ENCODE results near the gene QRICH1. TPM values are rescaled to one million over a fixed set of nuclear protein-coding genes. Genes with fewer than 3 reads are reported as not detected.
A peak's percentile ranks its signal among the peaks of the same experiment; 100 is the strongest.

The QRICH1 gene
- total RNA-seq, 2 donors from 2014 or later: 122 to 151 TPM

DNA sequence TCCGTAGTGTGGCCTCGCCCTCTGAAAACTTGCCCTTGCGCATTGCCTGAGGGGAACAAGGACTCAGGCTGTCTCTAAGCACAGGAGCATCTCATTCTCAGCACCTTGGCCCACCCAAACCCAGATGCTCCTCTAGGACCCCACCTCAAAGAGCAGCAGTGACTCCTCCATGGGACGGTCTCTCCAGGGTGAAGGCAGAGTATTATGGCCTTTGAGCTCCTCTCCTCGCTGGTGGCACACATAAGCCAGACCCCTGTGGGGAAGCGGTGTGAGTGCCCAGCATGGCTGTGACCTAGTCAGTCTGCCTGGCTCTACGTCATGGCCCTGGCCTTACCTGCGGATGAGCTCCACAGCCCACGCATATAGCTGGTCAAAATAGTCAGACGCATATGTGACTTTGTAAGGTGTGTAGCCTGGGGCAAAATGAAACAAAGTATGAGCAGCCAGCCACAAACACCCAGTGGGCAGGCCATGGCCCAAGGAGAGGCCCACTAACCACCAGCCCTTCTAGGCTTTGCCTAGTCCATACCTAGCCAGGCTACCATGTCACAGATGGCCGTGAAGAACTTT, 6.3 kb upstream of the QRICH1 start:
- peaks cover 53% of the 10 kb centered on the region for H3K36me3 Mint-ChIP-seq (ENCODE audit: low read depth)
- no peak overlapping the region for H3K4me3 Mint-ChIP-seq
- H3K27ac Mint-ChIP-seq: no peak overlapping the region
- no peak for ATAC-seq (replicated peaks)
- H3K4me1 Mint-ChIP-seq: no peaks in the 10 kb centered on the region
- H3K9me3 Mint-ChIP-seq: no peaks in the 10 kb centered on the region
- no peaks in the 10 kb centered on the region for H3K27me3 Mint-ChIP-seq

DNA sequence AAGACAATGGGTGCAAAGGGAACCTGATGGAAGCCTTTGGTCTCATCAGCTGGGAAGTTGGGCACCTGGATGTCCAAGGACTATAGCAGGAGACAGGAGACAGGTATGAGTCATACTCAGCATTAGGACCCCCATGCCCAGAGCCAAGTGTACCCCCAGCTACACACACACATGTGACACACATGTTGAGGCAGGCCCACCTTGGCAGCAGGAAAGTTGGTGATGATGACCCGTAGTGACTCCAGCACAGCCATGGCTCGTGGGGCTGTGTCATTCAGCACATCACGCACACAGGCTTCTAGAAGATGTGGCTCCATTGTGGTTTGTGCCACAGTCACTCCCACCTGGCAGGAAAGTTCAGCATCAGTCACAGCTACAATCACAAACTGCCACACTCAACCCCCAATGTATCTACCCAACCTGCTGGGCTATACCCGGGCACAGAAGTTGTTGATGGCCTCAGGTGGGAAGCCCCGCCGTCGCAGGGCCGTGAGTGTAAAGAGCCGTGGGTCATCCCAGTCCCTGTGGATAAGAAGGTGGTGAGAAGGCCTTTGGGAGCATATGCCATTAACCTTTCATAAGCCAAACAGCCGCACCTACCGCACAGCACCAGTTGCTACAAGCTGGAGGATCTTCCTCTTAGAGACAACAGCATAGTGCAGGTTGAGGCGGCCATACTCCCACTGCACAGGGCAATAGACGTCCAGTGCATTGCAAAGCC, 5.2 kb upstream of the QRICH1 start:
- Mint-ChIP-seq H3K4me1 (no peaks in the 10 kb centered on the region), H3K36me3 (ENCODE audit: low read depth) (peaks cover 55% of the 10 kb centered on the region), H3K9me3 (no peaks in the 10 kb centered on the region), H3K27ac (no peak overlapping the region), H3K27me3 (no peaks in the 10 kb centered on the region), H3K4me3 (no peak overlapping the region)
- ATAC-seq (replicated peaks): no peak

DNA sequence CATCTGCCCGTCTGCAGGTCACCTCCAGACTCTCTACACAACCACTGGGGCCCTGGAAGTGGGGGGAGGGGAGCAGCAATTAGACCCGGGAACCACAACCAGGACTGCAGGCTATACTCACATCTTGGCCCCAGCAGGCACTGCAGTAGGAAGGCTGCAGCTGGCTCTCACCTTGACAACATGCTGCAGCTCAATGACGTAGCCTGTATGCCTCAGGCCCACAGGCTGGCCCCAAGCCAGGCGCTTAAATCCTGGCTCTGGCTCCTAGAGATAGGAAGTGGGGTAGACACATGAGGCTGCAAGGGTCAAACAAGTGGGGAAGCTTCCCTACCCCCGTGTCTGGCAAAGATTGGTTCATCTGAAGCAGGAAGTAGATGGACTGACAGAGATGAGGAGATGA, 4.6 kb upstream of the QRICH1 start:
- peaks cover 59% of the 10 kb centered on the region for H3K36me3 Mint-ChIP-seq (ENCODE audit: low read depth)
- no peak for ATAC-seq (replicated peaks)
- no peak overlapping the region for H3K27ac Mint-ChIP-seq
- no peaks in the 10 kb centered on the region for H3K9me3 Mint-ChIP-seq
- no peak overlapping the region for H3K4me3 Mint-ChIP-seq
- H3K4me1 Mint-ChIP-seq: no peaks in the 10 kb centered on the region
- no peaks in the 10 kb centered on the region for H3K27me3 Mint-ChIP-seq

DNA sequence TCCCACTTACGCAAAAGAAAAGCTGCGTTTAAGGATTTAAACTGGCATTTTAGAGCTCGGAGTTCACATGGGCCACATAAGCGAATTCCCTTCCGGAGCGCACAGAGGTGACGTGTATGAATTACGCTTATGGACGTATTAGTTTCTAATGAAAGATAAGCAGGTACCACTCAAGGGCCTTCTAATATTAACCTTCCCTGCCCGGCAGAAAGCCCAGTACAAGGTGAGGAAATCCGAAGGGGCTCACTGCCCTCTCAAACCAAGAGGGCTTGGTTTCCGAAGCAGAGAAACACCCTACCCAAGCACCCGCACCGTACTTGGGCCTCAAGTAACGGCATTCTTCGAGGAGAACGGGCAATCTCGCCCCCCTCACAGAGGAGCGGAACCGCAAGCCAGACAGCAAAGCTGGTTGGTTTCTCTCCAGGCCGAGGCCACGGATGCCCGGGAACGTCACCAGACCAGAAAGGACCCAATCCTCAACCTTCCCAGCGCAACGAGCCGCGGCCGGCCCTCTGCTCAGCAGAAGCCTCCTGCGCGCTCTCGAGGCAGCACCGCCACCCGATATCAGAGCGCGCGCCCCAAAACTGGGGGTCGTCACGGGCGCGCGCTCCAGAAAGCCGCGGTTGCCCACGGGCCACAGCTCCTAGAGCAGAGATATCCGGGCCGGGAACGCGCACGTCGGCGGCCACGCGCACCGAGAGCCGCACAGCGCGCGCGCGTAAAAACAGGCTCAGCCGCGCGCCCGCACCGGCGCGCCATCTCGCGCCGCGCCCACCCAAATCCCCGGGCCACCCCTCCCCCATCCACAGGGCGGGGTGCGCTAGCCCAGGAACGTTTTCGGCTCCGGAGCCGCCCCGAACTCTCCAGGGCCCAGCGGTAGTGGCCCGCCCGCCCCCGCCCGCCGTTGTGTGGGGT, 676 bp downstream of the QRICH1 start:
- Mint-ChIP-seq H3K27me3 (no peaks in the 10 kb centered on the region), H3K36me3 (ENCODE audit: low read depth) (peaks cover 57% of the 10 kb centered on the region), H3K4me1 (peaks cover 11% of the 10 kb centered on the region), H3K27ac (peak overlapping the region; percentile 96), H3K4me3 (peak overlapping the region; percentile 91), H3K9me3 (no peaks in the 10 kb centered on the region)
- peak; percentile 45 for ATAC-seq (replicated peaks)

DNA sequence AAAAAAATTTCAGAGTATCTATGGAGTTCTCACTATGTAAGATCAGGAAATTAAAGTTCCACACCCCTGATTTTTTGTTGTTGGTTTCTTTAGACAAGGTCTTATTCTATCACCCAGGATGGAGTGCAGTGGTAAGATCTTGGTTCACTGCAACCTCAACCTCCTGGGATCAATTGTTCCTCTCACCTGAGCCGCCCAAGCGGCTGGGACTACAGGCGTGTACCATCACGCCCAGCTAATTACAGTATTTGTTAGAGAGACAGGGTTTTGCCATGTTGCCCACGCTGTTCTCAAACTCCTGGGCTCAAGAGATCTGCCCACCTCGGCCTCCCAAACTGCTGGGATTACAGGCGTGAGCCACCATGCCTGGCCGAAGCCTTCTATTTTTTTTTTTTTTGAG, 12.4 kb downstream of the QRICH1 start:
- ATAC-seq (replicated peaks): no peak
- Mint-ChIP-seq H3K27ac (no peak overlapping the region), H3K27me3 (no peaks in the 10 kb centered on the region), H3K4me1 (no peaks in the 10 kb centered on the region), H3K36me3 (ENCODE audit: low read depth) (peaks cover 62% of the 10 kb centered on the region), H3K4me3 (no peak overlapping the region), H3K9me3 (no peaks in the 10 kb centered on the region)

DNA sequence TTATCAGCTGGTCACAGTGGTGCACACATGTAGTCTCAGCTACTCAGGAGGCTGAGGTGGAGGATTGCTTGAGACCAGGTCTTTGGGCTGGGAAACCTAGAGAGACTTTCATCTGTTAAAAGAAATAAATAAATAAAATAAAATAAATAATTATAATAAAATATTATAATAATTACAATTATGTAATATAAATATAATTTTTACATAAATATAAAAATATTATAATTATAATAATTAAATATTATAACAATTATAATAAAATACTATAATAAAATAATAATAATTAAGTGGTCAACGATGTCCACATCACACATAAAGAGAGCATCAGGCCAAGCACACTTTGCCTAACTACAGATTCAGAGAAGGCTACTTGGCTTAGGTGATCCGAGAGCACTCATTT, 14.6 kb downstream of the QRICH1 start:
- Mint-ChIP-seq H3K27me3 (no peaks in the 10 kb centered on the region), H3K4me3 (no peak overlapping the region), H3K9me3 (no peaks in the 10 kb centered on the region), H3K4me1 (no peaks in the 10 kb centered on the region), H3K36me3 (ENCODE audit: low read depth) (peaks cover 63% of the 10 kb centered on the region), H3K27ac (no peak overlapping the region)
- no peak for ATAC-seq (replicated peaks)

DNA sequence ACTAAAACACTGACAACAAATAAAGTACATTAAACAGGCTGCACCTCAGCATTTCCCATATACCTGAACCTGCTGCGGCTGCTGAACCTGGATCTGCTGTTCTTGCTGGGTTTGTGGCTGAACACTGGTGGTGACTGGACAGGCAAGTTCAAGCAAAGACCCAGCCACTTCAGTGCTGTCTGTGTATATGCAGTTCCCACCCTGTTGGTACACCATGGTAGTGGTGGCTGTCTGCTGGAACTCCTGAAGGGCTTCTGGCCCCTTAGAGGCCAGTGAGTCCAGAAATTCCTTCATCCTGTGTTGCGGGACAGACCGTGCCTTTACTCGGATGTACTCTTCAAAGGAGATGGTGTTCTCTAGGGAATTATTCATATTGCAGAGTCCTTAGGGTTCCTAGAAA, 17.2 kb downstream of the QRICH1 start:
- Mint-ChIP-seq H3K4me3 (no peak overlapping the region), H3K4me1 (no peaks in the 10 kb centered on the region), H3K36me3 (ENCODE audit: low read depth) (peaks cover 89% of the 10 kb centered on the region), H3K27ac (no peak overlapping the region), H3K9me3 (no peaks in the 10 kb centered on the region), H3K27me3 (no peaks in the 10 kb centered on the region)
- no peak for ATAC-seq (replicated peaks)

DNA sequence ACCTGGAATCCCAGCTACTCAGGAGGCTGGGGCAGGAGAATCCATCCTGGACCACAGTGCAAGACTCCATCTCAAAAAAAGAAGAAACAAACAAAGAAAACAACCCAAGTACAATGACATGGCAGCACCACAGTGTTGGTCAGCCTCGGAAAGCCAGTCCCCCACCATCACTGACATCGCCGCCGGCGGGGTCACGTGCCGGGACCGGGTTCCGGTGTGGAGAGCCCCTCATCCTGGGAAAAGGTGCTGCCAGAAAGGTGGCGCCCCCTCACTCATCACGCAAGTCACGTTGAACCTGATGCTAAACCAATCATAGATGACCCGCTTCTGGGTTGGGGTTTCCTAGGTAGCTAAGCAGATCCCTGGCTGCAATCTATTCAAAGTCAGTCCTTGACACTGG, 17.8 kb downstream of the QRICH1 start:
- peaks cover 94% of the 10 kb centered on the region for H3K36me3 Mint-ChIP-seq (ENCODE audit: low read depth)

DNA sequence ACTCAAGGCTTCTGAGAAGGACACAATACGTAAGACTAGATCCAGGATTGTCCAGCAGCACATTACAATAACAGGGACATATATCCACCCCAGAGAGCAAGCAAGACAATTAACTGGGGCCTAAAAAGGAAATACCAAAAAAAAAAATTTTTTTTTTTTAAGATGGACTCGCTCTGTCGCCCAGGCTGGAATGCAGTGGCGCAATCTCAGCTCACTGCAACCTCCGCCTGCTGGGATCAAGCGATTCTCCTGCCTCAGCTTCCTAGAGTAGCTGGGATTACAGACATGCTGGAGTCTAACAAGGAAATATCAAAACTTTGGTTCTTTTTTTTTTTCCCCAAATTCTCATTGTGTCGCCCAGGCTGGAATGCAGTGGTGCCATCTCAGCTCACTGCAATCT, 35.9 kb downstream of the QRICH1 start:
- Mint-ChIP-seq H3K27me3 (no peaks in the 10 kb centered on the region), H3K27ac (no peak overlapping the region), H3K36me3 (ENCODE audit: low read depth) (peaks cover 97% of the 10 kb centered on the region), H3K4me1 (no peaks in the 10 kb centered on the region), H3K4me3 (no peak overlapping the region), H3K9me3 (no peaks in the 10 kb centered on the region)
- ATAC-seq (replicated peaks): no peak

More for the DNA sequence above, 17.8 kb downstream of the QRICH1 start:
- no peak for ATAC-seq (replicated peaks)
- Mint-ChIP-seq H3K4me3 (no peak overlapping the region), H3K27ac (no peak overlapping the region), H3K9me3 (no peaks in the 10 kb centered on the region), H3K4me1 (no peaks in the 10 kb centered on the region), H3K27me3 (no peaks in the 10 kb centered on the region)

DNA sequence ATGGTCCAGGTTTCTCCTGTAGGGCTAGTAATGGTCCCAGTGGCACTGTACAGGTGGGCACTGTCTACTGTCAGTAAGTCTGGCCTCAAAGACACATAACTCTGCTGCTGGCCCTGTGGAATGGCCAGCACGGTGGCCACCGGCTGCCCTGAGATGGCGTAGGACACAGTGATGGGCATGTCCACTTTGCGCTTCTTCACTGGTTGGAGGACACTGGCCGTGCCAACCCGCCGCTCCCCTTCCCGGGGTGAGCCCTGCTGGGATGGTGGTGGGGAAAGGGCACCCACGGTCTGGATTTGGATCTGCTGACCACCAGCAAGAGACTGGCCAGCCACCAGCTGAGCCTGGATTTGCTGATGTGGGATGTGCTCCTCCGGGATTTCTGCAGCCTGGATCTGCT, 36.6 kb downstream of the QRICH1 start:
- peaks cover 96% of the 10 kb centered on the region for H3K36me3 Mint-ChIP-seq (ENCODE audit: low read depth)
- no peak overlapping the region for H3K4me3 Mint-ChIP-seq
- no peak for ATAC-seq (replicated peaks)
- peaks cover under 1% of the 10 kb centered on the region for H3K4me1 Mint-ChIP-seq
- H3K27ac Mint-ChIP-seq: no peak overlapping the region
- H3K9me3 Mint-ChIP-seq: no peaks in the 10 kb centered on the region
- H3K27me3 Mint-ChIP-seq: no peaks in the 10 kb centered on the region

DNA sequence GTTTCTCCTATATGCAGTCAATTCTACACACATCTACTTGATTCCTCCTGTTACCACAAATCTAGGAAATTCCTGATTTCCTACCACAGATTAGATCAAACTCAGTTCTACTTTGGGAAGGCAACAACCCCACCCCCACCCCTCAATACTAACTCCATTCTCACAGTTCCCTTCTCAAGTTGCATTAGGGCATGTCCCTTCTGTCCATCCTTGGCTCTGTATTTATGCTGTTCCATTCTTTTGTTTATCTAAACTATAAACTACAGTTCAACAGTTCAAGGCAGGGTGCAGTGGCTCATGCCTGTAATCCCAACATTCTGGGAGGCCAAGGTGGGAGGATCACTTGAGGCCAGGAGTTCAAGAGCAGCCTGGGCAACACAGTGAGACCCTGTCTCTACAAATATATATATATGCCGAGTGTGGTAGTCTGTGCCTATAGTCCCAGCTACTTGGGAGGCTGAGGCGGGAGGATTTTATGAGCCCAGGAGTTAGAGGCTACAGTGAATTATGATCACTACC, 39.5 kb downstream of the QRICH1 start:
- Mint-ChIP-seq H3K36me3 (ENCODE audit: low read depth) (peaks cover 92% of the 10 kb centered on the region), H3K4me1 (peaks cover 17% of the 10 kb centered on the region), H3K27ac (peak overlapping the region; percentile 28), H3K27me3 (no peaks in the 10 kb centered on the region), H3K4me3 (no peak overlapping the region), H3K9me3 (no peaks in the 10 kb centered on the region)
- no peak for ATAC-seq (replicated peaks)

DNA sequence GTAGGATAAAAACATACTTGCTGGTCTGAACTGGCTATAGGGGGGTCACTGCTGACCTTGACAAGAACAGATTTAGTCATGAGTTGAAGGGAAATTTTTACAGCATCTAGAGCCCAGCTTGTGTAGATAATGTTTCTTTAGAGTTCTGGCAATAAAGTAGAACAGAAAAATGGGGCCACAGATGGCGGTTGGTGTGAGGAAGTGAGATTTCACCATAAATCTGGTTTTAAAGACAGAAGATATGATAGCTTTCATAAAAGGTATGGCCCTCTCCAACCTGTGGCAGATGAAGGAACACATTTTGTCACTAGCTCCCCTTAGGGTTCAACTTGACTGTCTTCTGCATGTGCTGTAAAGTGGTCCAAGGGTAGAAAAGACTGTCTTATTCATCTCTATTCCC, 40.3 kb downstream of the QRICH1 start:
- Mint-ChIP-seq H3K27ac (peak overlapping the region; percentile 28), H3K27me3 (no peaks in the 10 kb centered on the region), H3K4me1 (peaks cover 17% of the 10 kb centered on the region), H3K4me3 (no peak overlapping the region), H3K36me3 (ENCODE audit: low read depth) (peaks cover 90% of the 10 kb centered on the region), H3K9me3 (no peaks in the 10 kb centered on the region)
- ATAC-seq (replicated peaks): no peak

DNA sequence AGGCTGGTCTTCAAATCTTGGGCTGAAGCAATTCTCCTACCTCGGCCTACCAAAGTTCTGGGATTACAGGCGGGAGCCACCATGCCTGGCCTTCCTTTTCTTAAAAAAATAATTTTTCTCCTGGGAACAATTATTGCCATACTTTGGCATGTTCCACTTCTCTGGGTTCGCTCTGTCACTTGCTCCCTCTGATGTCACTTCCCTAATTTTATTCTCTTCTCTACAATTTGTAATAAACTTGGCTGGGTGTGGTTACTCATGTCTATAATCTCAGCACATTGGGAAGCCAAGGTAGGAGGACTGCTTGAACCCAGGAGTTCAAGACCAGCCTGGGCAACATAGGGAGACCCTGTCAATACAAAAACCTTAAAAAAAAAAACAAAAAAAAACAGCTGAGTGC, 58.6 kb downstream of the QRICH1 start:
- no peaks in the 10 kb centered on the region for H3K9me3 Mint-ChIP-seq
- H3K4me1 Mint-ChIP-seq: no peaks in the 10 kb centered on the region
- no peaks in the 10 kb centered on the region for H3K27me3 Mint-ChIP-seq
- no peak for ATAC-seq (replicated peaks)
- H3K36me3 Mint-ChIP-seq (ENCODE audit: low read depth): peaks cover 84% of the 10 kb centered on the region
- H3K4me3 Mint-ChIP-seq: no peak overlapping the region
- H3K27ac Mint-ChIP-seq: no peak overlapping the region

DNA sequence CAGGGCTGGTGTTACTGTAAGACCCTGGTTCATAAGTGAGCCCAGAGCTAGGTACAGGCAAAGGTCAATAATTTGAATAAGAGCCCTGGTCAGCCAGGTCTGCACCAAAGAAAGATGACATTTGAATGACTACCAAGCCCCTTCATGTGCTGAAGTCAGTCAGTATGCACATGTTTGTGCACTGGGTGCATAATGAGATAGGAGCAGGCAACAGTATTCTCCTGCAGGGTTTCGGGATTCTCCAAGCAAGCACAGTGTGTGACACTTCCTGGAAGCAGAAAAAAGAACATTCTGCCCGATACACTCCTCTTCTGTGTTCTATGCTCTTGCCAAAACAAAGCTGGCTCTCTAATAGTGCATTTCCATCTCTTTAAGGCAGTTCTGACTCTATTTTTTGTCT, 59.2 kb downstream of the QRICH1 start:
- Mint-ChIP-seq H3K4me3 (no peak overlapping the region), H3K27ac (no peak overlapping the region), H3K27me3 (no peaks in the 10 kb centered on the region), H3K4me1 (no peaks in the 10 kb centered on the region), H3K36me3 (ENCODE audit: low read depth) (peaks cover 84% of the 10 kb centered on the region), H3K9me3 (no peaks in the 10 kb centered on the region)
- ATAC-seq (replicated peaks): no peak
